ENCODE results near the gene SSPN.

Gene SSPN

GRCh38 chr12:26285401-26285800 is 90.0 kb downstream of the SSPN start:
- no peak for DNase-seq (ENCODE audit: low read depth in 2 of 2)

GRCh38 chr12:26286186-26286585 is 90.8 kb downstream of the SSPN start:
- DNase-seq (ENCODE audit: low read depth in 2 of 2) = no peak

- DNase-seq (ENCODE audit: low read depth in 2 of 2) = no peak
Observed at GRCh38 chr12:26287671-26288381, 92.5 kb downstream of the SSPN start.

- no peak for DNase-seq (ENCODE audit: low read depth in 2 of 2)
Observed at GRCh38 chr12:26290565-26290964, 95.2 kb downstream of the SSPN start.

GRCh38 chr12:26292596-26292995 is 97.2 kb downstream of the SSPN start:
- no peak for DNase-seq (ENCODE audit: low read depth in 2 of 2)

- DNase-seq (ENCODE audit: low read depth in 2 of 2) = no peak
Observed at GRCh38 chr12:26293612-26294011, 98.2 kb downstream of the SSPN start.

- no peak for DNase-seq (ENCODE audit: low read depth in 2 of 2)
Observed at GRCh38 chr12:26295001-26295400, 99.6 kb downstream of the SSPN start.

- no peak for DNase-seq (ENCODE audit: low read depth in 2 of 2)
Observed at GRCh38 chr12:26297396-26298070, 102.2 kb downstream of the SSPN start.

- no peak for DNase-seq (ENCODE audit: low read depth in 2 of 2)
Observed at GRCh38 chr12:26298785-26299621, 103.6 kb downstream of the SSPN start.

GRCh38 chr12:26299751-26300150 is 104.4 kb downstream of the SSPN start:
- no peak for DNase-seq (ENCODE audit: low read depth in 2 of 2)

Measured in stimulated activated CD8-positive, alpha-beta memory T cell treated with anti-CD3 and anti-CD28 coated beads, Interleukin-15, amount 100 ng/mL, for 4 hours (primary cell).